Endometrial microvascular endothelial cells (primary cell): ENCODE data around the gene ASPM. TPM values are rescaled to one million over a fixed set of nuclear protein-coding genes. Genes with fewer than 3 reads are reported as not detected.

Experiments
- in situ Hi-C: cut with HindIII; loops from 2 replicates; pipeline ENCODE4 v1.10.0; 2017; ENCODE audit warnings: low sequenced_read_pairs, low pct_unique_long_range_greater_than_20kb; ENCODE audit errors: inconsistent ontology term
- total RNA-seq: library from RNA; depleted of rRNA; stranded (reverse); fragments of >200 nt; gene quantifications from one replicate; pipeline ENCODE4 v1.2.3, GENCODE V29; 2015; ENCODE audit errors: inconsistent ontology term

Gene ASPM
- total RNA-seq, result 51.4 TPM

DNA sequence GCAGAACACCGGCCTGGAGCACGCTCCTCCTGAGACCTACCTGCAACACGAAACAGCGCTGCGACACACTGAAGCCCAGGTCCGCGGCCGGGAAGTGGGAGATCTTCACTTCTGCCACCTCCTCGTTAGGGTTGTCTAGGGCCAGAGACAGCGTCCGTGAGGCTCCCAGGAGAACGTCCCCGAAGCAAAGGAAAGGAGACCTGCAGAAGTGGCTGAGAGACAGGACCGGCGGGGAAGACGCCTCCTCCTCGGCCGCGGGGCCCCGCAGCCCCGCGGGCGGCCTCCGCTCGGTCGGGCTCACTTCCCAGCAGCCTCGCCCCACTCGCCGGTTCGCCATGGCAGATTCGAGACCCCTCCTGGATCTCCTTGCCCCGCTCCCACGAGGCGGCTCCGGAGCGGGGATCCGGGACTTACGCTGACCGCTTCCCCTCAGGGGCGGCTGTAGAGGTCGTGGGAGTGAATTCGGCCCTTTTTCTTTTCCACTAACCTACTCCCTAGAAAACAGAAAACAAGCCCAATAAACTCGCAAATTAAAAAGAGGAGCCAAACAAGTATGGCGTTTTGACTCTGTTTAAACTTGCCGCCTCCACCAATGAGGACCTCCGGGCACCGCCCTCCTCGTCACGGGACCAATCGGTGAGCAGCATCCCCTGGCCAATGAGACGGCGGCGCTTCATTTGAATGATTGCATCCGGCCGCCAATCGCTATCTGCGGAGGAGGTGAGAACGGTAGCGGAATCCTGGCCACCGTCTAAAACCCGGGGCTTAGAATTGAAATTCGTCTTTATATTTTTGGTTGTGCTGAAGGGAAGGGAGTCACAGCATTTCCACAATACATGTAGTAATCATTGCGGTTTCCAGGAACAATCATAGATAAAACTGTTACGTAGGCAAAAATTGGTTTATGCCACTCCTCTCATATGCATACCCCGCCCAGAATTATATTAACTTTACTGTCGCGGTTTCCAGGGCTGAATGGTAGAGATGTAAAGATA is at the start of gene ASPM:
Gene ASPM, minus strand, starts transcription at position 569 of the 995 bp plus-strand sequence. Its CDS starts 232 bp downstream, at position 337.
- in situ Hi-C loops, result no loop called here

GRCh38 chr1:197195100-197195499 is 48.6 kb upstream of the ASPM start:
- in situ Hi-C loops, result no loop called here

GRCh38 chr1:197184190-197184589 is 37.7 kb upstream of the ASPM start:
- in situ Hi-C loops, result no loop called here

DNA sequence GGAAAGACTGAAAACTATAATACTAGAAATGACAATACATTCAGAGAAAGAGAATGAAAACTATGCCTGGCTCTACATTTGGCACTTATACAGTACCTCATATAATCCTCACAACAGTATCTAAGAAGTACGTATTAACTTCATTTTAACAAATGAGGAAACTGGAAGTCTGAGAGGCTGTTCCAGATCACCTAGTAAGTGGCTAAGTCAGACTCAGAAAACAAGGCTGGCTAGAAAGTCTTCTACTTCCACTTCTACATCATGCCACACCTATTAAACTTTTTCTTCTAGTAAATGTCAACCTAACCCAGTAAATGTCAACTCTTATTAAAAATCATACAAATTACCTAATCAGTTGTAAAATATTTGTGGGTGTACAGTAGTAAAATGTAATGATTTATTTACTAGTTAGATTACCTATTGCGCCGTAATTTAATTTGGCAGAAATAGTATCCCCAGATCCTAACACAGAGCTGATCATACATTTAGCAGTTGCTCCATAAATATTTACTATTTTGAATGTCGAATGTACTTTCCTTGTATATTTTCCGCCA is 36.8 kb upstream of the ASPM start:
- in situ Hi-C loops, result no loop called here

GRCh38 chr1:197182716-197183115 is 36.2 kb upstream of the ASPM start:
- in situ Hi-C loops, result no loop called here

DNA sequence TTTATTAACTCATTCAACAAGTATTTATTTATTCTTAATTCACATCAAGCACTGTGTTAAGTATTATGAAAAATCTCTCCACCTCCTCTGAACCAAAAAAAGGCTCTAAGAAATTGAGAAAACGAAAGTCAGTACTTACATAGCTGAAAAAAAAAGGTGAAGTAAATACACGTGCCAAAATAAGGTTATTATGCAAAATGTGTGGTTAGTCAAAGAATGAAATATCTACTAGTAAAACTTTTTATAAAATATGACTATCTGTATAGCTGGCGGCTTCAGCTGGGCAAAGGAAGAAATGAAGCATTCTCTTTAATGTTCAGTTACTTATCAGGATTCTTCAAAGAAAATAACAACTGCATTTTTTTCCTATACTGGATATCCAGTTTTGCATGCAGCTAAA is 35.5 kb upstream of the ASPM start:
- in situ Hi-C loops, result no loop called here

DNA sequence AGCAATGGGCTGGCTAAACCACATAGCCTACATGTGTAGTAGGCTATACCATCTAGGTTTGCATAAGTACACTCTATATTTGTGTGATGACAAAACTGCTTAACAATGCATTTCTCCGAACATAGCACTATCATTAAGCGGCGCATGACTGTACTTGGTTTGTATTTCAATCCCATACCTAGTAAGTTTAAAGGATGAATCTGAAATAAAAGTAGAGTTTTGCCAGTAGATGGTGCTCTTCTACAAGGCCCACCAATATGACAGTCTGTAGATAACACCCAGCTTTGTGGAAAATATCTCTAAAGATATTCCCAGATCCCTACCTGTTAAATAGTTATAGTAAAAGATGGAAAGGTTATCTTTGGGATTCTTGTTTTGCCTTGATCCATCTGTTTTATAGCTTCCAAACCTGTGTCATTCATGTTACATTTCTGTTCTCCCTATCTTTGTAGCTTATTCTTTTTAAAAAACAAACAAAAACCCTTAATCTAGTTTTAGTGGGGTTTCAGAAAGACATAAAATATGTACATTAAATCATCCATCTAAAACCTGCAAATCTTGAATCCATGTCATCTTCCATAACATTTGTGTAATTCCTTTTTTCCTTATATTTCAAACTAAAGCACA is 33.9 kb upstream of the ASPM start:
- in situ Hi-C loops, result no loop called here

DNA sequence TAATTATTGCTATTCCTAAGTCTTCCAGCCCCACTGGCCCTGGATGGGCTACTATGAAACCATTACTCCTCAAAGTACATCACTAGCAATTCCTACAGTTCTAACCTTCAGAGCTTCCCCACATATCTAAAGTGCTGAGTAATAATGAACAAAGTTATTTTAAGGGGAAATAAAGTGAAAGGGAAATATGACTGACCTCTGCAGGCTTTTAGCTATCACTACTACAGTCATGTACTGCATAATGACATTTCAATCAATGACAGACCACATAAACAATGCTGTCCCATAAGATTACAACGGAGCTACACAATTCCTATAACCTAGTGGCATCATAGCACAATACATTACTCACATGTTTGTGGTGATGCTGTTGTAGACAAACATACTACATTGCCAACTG is 32.5 kb upstream of the ASPM start:
- in situ Hi-C loops, result no loop called here

GRCh38 chr1:197174818-197175217 is 28.3 kb upstream of the ASPM start:
- in situ Hi-C loops, result no loop called here

DNA sequence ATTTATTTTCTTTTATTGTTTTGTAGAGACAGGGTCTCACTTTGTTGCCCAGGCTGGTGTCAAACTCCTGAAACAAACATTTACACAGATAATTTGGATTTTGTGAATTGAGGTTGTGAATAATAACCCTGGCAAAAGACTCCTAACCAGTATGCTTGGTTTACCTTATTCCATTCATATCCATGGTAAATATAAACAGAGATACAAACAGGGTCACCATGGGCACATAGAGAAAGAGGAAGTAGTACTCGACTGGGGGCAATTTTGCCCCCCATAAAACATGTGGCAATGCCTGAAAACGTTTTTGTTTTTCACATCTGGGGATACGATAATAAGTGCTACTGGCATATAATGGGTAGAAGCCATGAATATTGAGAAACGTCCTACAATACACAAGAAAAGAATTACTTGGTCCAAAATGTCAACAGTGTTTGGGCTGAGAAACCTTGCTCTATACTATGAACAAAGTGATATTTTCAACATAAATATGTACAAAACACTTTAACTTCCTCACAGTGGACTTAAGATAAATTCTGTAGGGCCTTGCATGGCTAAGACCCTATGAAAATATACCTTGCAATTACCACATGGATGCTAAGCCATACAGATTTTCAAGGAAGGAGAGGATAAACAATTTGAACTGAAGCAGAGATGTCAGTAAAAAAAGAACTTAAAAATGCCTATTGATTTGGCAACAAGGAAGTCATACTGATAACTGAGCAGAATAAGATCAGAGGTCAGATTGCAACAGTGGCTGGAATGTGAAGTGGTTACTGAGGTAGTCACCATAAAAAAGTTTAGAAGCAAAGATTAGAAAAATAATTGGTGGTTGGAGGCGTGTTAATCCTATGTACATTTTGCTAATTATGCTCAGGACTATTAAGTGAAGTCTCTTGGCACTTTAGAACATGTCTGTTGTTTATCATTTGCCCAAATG is 27.4 kb upstream of the ASPM start:
- in situ Hi-C loops, result no loop called here

- in situ Hi-C loops, result no loop called here
Observed at GRCh38 chr1:197171531-197171930, 25.1 kb upstream of the ASPM start.

DNA sequence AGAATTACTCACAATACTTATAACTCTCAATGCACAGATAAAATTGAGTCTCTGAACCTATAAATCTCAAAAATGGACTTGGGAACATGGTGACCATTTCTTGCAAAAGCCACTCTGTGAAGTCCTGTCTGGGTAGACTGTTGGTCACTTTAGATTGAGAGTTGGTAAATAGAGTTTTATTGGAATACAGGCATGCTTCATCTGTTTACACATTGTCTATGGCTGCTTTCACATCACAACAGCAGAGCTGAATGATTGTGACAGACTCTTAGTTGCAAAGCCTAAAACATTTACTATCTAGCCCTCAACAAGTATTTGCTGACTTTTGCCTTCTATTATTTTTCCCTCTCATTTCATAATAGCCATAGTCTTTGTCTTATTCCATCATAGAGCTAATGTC is 24.1 kb upstream of the ASPM start:
- in situ Hi-C loops, result no loop called here

GRCh38 chr1:197159461-197159860 is 13.0 kb upstream of the ASPM start:
- in situ Hi-C loops, result no loop called here

- in situ Hi-C loops, result no loop called here
Observed at GRCh38 chr1:197156692-197157091, 10.2 kb upstream of the ASPM start.

DNA sequence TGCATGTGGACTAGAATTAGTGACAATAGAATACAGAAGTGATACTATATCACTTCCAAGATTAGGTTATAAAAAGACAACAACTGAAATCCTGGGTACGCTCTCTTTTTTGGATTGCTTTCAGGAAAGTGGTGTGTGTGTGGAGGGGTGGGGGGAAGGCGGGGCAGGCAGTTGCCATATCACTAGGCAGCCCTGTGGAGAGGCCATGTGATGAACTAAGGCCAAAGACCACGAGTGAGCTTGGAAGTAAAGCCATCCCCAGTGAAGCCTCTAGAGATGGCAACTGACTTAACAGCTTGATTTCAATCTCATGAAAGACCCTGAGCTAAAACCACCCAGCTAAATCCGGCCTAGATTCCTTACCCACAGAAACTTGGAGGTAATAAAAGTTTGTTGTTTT is 6.2 kb upstream of the ASPM start:
- in situ Hi-C loops, result no loop called here

DNA sequence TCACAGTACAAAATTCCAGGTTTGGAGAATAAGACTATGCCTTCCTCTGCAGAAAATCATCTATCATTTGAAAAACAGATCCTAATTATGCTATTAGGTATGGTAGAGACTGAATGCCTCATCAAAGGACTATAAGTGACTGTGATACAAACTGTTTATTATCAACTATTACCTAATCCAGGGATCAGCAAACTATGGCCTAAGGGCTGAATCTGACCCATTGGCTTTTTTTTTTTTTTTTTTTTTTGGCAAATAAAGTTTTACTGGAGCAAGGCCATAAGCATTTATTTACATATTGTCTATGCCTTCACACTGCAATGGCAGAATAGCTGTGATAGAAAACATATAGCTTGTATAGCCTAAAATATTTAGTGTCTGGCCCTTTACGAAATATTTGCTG is 4.7 kb upstream of the ASPM start:
- in situ Hi-C loops, result no loop called here

DNA sequence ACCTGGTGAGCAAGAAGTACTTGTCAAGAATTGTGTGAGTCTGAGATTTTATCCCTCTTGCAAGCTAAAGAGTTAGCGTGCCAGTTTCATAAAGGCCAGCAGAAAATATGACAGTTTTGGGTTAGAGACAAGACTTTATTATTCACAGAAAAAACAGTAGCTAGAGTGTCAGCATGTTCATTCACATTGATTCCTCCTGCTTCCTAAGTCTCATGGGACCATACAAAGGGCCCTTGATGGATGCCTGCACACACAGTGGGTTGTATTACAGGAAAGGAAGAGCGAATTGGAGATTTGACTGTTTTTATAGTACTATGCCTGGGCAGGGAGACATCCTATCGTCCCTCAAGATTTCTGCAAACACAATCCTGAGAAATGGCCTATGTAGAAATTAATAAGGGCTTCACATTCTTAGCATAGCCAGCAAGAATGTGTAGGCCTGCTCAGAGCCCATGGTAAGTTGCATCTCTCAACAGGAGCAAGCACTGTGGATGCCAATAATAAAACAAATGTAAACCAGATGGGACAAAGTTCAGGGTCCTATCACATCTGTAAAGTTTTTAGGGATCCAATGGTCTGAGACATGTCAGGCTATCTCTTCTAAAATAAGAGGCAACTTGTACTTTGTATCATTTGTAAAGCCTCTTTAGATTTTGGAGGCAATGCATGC is 4.0 kb upstream of the ASPM start:
- in situ Hi-C loops, result no loop called here

GRCh38 chr1:197149340-197149739 is 2.9 kb upstream of the ASPM start:
- in situ Hi-C loops, result no loop called here
